ENCODE measurements around the gene FOXR1.
"Not testable (repeated sequence)": the region's sequence is repeated elsewhere in the genome, so short reads cannot be mapped to it uniquely, and the experiment has no call there.

FOXR1 gene

DNA sequence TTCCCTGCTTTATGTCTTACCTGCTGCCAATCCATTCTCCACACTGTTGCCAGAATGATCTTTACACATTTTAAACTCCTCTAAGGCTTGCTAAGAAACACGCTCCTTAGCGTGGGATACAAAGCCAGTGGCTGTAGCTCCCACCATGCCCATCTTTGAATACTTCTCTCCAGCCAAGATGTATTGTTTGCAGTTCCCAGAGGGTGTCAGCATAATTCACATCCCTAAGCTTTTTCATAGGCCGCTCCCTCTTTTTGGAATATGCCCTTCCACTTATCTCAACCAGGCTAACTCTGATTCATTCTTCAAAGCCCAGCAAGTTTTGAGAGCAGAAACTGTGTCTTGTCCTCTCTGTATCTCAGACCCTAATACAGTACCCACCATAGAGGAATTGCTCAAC is 23.6 kb upstream of the FOXR1 start:
- DNase-seq, result no peak

GRCh38 chr11:118953265-118953664 is 18.3 kb upstream of the FOXR1 start:
- DNase-seq, result no peak

DNA sequence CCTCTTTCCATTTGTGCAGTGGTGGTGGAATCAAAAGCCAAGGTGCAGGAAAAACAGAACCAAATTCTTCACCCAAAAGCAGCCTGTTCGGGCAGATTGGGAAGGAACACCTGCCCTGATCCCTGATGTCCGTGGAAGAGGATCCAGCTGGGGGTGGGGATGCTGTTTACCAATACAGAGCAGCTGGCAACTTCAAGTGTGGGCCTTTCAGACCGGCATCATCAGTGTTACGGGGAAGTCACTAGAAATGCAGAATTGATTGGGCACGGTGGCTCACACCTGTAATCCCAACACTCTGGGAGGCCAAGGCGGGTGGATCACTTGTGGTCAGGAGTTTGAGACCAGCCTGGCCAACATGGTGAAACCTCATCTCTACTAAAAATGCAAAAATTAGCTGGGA is 17.6 kb upstream of the FOXR1 start:
- not testable (repeated sequence) for DNase-seq

DNA sequence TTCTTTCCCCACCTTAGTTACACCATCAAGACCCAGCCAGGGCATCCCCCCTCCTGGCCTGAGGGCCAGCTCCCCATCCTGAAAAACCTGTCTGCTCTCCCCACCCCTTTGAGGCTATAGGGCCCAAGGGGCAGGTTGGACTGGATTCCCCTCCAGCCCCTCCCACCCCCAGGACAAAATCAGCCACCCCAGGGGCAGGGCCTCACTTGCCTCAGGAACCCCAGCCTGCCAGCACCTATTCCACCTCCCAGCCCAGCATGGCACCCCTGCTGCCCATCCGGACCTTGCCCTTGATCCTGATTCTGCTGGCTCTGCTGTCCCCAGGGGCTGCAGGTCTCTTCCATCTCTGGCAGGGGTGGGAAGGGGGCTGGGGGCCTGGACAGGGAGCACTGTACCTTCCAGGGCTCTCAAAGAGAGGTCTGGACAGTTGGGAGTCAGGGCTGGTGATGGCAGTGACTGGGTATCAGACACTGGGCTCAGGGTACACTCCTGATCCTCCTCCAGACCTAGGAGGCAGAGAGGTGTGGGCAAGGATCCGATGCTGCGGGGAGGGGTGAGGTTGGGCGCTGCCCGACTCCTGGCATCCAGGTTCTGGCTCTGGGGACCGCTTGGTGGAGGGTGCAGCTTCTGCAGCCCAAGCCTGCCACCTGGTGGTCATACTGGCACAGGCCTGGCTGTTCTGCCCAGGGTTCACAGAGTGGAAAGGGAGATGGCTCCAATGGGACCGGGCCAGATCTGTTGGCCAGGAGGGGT is 15.3 kb upstream of the FOXR1 start, which contains the start of gene UPK2:
TSS of gene UPK2 (plus strand) at position 205 of the 753 bp plus-strand sequence. CDS start at position 258, 53 bp downstream.
- peak; percentile 85 for DNase-seq

DNA sequence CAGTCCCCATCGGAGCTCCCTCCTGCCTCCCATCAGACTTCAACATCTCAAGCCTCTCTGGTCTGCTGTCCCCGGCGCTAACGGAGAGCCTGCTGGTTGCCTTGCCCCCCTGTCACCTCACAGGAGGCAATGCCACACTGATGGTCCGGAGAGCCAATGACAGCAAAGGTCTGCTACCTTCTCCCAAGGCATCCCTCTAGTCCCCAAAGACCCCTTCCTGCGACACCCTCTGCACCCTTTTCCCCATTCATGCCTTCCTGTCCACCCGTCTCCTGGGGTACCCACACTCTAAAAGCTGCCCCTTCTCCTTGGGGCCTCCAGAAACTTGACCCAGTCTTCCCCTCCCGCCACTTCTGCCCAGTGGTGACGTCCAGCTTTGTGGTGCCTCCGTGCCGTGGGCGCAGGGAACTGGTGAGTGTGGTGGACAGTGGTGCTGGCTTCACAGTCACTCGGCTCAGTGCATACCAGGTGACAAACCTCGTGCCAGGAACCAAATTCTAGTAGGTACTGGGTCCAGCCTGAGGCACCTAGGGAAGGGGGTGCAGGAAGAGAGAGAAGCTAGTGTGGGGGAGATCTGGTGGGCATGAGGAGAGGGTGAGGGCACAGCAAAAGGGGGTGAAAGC is 14.6 kb upstream of the FOXR1 start:
- DNase-seq, result no peak

DNA sequence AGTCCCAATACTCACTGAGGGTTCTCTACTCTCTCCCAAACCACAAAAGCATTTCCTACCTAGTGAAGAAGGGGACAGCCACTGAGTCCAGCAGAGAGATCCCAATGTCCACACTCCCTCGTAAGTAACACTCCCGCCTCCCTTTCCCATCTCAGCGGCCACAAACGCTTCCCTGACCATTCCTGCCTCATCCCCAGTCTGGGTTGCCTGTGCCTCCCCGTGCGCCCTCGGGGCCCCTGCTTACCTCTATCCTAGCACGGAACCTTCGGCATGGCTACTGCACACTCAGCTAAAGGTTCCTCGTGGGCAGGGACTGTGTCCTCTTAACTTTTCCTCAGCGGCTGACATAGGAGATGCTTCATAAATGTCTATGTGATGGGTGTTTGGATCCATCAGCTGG is 14.0 kb upstream of the FOXR1 start:
- DNase-seq, result no peak

- DNase-seq, result no peak
Measured at GRCh38 chr11:118957968-118958367, 13.6 kb upstream of the FOXR1 start.

DNA sequence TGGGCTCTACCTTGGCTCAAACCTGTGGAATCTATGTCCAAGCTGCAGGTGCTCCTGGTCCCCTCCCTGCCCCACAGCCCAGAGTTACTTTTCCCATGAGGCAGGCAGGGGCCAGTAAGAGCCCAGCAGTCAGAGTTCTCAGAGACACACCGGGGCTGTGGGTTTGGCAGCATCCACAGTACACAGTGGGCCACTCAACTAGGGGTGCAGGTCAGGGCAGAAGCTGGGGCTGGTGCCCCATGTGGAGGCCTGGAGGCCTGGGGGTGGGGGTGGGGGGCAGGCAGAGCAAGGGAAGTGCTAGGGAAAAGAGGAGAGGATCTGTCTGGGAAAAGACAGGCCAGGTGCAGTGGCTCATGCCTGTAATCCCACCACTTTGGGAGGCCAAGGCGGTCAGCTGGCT is 13.0 kb upstream of the FOXR1 start:
- no peak for DNase-seq

- DNase-seq, result no peak
Measured at GRCh38 chr11:118961189-118961588, 10.4 kb upstream of the FOXR1 start.

GRCh38 chr11:118961591-118961990 is 10.0 kb upstream of the FOXR1 start:
- no peak for DNase-seq

- not testable (repeated sequence) for DNase-seq
Measured at GRCh38 chr11:118969508-118969907, 2.1 kb upstream of the FOXR1 start.

DNA sequence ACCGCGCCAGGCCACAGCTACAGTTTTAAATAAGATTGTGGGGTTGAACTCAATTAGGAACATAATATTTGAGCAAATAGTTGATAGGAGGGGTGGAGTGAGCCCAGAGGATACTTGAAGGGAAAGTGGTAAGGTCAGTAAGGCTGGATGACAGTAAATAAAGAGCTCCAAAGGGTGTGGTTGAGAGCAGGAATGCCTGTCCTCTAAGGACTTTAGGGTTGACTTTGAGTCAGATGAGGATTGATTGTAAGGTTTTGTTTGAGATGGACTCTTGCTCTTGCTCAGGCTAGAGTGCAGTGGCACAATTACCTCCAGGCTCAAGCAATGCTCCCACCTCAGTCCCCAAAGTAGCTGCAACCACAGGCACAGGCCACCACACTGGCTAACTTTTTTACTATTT is 2.4 kb downstream of the FOXR1 start:
- no peak for DNase-seq

- no peak for DNase-seq
Measured at GRCh38 chr11:118975771-118976709, 4.5 kb downstream of the FOXR1 start.

DNA sequence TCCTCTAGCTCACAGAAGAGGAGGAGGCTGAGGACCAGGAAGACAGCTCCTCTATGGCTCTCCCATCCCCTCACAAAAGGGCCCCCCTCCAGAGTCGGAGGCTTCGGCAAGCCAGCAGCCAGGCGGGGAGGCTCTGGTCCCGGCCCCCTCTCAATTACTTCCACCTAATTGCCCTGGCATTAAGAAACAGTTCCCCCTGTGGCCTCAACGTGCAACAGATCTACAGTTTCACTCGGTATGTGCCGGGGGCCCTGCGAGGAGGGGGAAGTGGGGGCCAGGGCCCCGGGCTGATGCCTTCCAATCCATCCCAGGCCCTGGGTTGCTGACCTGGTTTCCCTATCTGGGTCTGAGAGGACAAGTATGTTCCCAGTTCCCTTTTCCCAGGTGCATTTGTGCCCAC is 7.9 kb downstream of the FOXR1 start:
- DNase-seq, result no peak

DNA sequence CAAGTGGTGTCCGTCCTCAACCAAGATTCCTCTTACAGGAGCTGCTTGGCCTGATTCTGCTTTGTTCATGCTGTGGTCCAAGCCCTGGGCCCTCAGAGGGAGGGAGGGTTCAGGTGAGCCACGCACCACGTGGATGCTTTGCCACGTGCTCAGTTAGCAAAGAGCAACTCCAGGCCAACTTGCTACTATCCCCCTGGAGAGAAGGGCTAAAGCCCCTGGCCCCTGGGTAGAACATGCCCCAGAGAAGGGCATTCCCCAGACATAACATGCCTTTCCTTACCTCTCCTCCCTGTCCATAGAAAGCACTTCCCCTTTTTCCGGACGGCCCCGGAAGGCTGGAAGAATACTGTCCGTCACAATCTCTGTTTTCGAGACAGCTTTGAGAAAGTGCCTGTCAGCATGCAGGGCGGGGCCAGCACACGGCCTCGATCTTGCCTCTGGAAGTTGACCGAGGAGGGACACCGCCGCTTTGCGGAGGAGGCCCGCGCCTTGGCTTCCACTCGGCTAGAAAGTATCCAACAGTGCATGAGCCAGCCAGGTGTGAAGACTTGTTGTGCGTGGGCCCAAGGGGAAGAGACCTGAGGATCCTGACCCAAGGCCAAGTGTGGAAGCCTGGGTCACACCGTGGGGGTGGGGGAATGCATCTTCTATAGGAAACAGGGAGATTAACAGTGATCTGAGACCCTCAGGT is 8.8 kb downstream of the FOXR1 start:
- no peak for DNase-seq

DNA sequence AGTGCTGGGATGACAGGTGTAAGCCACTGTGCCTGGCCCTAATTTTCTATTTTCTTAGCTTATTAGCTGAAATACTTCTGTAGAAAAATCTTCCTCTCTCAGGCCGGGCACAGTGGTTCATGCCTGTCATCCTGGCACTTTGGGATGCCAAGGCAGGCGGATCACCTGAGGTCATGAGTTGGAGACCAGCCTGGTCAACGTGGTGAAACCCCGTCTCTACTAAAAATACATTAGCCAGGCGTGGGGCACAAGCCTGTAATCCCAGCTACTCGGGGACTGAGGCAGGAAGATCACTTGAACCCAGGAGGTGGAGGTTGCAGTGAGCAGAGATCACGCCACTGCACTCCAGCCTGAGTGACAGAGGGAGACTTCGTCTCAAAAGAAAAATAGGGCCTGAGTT is 12.8 kb downstream of the FOXR1 start:
- not testable (repeated sequence) for DNase-seq

DNA sequence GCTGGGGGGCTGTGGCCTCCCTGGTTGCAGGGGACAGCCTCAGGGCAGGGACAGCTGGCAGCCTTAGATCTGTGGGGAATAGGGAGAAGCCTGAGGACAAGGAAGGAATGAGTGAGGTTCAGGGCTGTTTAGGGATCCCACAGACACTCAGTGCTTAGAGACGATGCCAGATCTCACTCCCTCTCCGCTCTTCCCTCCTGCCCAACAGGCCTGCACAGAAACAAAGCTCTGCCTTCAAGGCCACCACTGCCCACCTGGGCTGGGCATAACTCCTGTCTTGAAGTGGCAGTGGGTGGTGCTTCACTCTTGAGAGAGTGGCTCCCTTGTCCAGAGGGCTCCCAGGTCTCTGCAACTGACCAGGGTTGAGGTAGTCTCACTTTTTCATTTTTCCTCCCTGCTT is 13.3 kb downstream of the FOXR1 start:
- no peak for DNase-seq

DNA sequence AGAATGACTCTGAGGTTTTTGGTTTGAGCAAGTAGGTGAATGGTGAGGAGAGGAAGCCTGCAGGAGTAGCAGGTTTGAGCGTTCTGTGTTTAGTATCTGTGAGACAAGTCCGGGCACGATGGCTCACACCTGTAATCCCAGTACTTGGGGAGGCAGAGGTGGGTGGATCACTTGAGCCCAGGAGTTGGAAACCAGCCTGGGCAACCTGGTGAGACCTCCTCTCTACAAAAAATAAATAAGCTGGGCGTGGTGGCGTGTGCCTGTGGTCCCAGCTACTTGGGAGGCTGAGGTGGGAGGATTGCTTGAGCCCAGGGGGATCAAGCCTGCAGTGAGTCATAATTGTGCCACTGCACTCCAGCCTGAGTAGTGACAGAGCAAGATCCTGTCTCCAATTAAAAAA is 16.7 kb downstream of the FOXR1 start:
- DNase-seq, result no peak

GRCh38 chr11:118991486-118992038 is 20.0 kb downstream of the FOXR1 start:
- not testable (repeated sequence) for DNase-seq

DNA sequence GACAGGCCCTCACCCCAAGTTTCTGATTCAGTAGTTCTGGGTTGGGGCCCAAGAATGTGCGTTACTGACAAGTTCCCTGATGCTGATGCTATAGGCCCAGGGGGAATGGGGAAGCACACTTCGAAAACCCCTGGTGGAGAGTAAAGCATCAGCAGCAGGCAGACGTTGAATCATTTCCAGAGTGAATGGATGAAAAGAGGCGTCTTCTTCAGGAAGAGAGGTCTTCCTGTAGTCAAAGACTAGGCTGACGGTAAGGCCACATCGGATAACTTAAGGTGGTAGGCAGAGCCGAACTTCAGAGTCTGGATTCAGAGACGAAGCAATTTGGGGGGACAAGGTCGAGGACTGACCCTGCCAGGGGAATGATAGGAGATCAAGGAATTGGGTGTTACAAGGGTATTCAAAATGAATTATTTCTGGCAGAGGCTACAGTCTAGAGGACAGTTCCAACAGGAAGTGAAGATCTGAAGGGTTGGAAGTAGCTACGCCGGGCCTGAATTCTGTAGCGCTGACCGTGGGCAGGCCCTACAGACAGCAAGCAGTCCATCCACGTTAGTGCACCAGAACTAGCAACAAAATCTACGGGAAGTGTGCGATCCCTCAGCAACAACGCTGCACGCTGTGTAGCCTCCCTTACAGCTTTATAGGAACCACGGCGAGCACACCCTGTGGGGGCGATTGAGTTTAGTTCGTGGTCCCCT is 25.5 kb downstream of the FOXR1 start:
- peak; percentile 30 for DNase-seq

DNA sequence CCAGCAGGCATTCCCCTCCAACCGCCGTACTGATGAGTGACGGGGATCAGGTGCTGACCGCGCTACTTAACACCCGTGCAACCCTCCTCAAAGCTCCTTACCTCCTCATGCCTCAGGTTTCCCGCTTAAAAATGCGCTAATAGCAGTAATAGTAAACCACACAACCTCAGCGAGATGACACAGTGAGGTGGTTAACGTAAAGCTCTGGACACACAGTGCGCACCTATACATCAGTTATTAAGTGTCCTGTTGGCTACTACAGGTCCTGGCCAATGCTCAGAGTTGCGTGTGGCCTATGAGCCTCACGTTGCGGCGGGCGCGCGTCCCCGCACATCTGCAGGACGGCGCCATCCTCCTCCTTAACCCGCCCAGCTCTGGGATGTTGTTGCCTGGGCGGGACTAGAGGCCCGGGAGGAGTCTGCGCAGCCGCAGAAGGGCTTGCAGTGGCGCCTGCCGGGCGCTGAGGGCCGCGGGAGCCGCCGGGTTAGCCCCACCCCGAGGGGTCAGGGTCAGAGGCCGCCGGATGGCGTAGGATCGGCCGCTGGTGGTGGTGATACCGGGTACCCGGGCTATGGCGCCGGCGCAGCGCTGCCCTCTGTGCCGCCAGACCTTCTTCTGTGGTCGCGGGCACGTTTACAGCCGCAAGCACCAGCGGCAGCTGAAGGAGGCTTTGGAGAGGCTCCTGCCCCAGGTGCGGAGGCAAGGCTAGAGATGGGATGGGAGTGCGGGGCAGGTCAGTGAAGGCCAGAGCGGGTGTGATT is 26.2 kb downstream of the FOXR1 start, which contains the start of gene CENATAC:
TSS of gene CENATAC (plus strand) at position 512 of the 761 bp plus-strand sequence. CDS start at position 572, 60 bp downstream.
- peak; percentile 95 for DNase-seq
